ENCODE data around the gene CAMKK1. TPM values are rescaled to one million over a fixed set of nuclear protein-coding genes. Genes with fewer than 3 reads are reported as not detected.

CAMKK1 gene
- total RNA-seq, 4 donors from 2014 or later: 3.3 to 9.5 (median 3.8) TPM

GRCh38 chr17:3843935-3844516 lies 48.8 kb downstream of the CAMKK1 start:
- no peaks in the 10 kb centered on the region for H3K27me3 ChIP-seq
- H3K4me1 ChIP-seq: peaks cover 7 to 28% (median 18%) of the 10 kb centered on the region in 3 donors
- H3K36me3 ChIP-seq: peaks cover 0 to 55% (median 18%) of the 10 kb centered on the region in 3 donors
- DNase-seq: no peak
- TF ChIP-seq POLR2A (IDR thresholded peaks at IDR 0.05): no peak
- peak; percentile 36 to 67 (median 44) for TF ChIP-seq CTCF (IDR thresholded peaks at IDR 0.05)
- no peak overlapping the region for H3K4me3 ChIP-seq
- peak overlapping the region in 1 of 4 donors; percentile 5 for H3K27ac ChIP-seq
- no peaks in the 10 kb centered on the region for H3K9me3 ChIP-seq
- intact Hi-C loops (cut with DNase I): no loop called here
- WGBS, 2 donors: 11 to 13% methylated on average over 3 of the region's 3 CpGs

- Histone ChIP-seq H3K27ac (peak overlapping the region in 2 of 4 donors; percentile 30 to 31), H3K36me3 (peaks cover 3 to 100% (median 18%) of the 10 kb centered on the region in 3 donors), H3K4me3 (no peak overlapping the region), H3K9me3 (no peaks in the 10 kb centered on the region), H3K27me3 (no peaks in the 10 kb centered on the region), H3K4me1 (peaks cover 0 to 21% (median 0%) of the 10 kb centered on the region in 3 donors)
- no peak for DNase-seq
- WGBS, 2 donors: 72 to 84% methylated on average over 7 to 12 of the region's 12 CpGs
- intact Hi-C loops (cut with DNase I): no loop called here
- TF ChIP-seq POLR2A (IDR thresholded peaks at IDR 0.05) (no peak), CTCF (IDR thresholded peaks at IDR 0.05) (no peak)
These were observed 54.6 kb downstream of the CAMKK1 start for GRCh38 chr17:3838206-3838605.

GRCh38 chr17:3836551-3836950 lies 56.3 kb downstream of the CAMKK1 start:
- no peaks in the 10 kb centered on the region for H3K9me3 ChIP-seq
- 87 to 91% methylated on average over 9 to 10 of the region's 10 CpGs for WGBS, 2 donors
- H3K27ac ChIP-seq: no peak overlapping the region
- intact Hi-C loops (cut with DNase I): no loop called here
- H3K4me1 ChIP-seq: peaks cover 0 to 20% (median 0%) of the 10 kb centered on the region in 3 donors
- H3K27me3 ChIP-seq: no peaks in the 10 kb centered on the region
- no peak overlapping the region for H3K4me3 ChIP-seq
- H3K36me3 ChIP-seq: peaks cover 7 to 91% (median 10%) of the 10 kb centered on the region in 3 donors
- no peak for TF ChIP-seq POLR2A (IDR thresholded peaks at IDR 0.05)
- no peak for TF ChIP-seq CTCF (IDR thresholded peaks at IDR 0.05)
- no peak for DNase-seq

GRCh38 chr17:3835410-3836229 lies 57.2 kb downstream of the CAMKK1 start:
- no peak overlapping the region for H3K4me3 ChIP-seq
- H3K36me3 ChIP-seq: peaks cover 6 to 85% (median 7%) of the 10 kb centered on the region in 3 donors
- no peaks in the 10 kb centered on the region for H3K9me3 ChIP-seq
- H3K4me1 ChIP-seq: peaks cover 0 to 20% (median 0%) of the 10 kb centered on the region in 3 donors
- no peak for DNase-seq
- no peak overlapping the region for H3K27ac ChIP-seq
- WGBS, 2 donors: 84 to 85% methylated on average over 12 to 14 of the region's 14 CpGs
- intact Hi-C loops (cut with DNase I): no loop called here
- no peaks in the 10 kb centered on the region for H3K27me3 ChIP-seq
- TF ChIP-seq POLR2A (IDR thresholded peaks at IDR 0.05): no peak
- no peak for TF ChIP-seq CTCF (IDR thresholded peaks at IDR 0.05)

GRCh38 chr17:3834811-3835210 lies 58.0 kb downstream of the CAMKK1 start:
- 76 to 87% methylated on average over 4 of the region's 4 CpGs for WGBS, 2 donors
- Histone ChIP-seq H3K9me3 (no peaks in the 10 kb centered on the region), H3K4me1 (peaks cover 0 to 20% (median 0%) of the 10 kb centered on the region in 3 donors), H3K27ac (no peak overlapping the region), H3K27me3 (no peaks in the 10 kb centered on the region), H3K36me3 (peaks cover 3 to 85% (median 7%) of the 10 kb centered on the region in 3 donors), H3K4me3 (no peak overlapping the region)
- TF ChIP-seq CTCF (IDR thresholded peaks at IDR 0.05): no peak
- TF ChIP-seq POLR2A (IDR thresholded peaks at IDR 0.05): no peak
- intact Hi-C loops (cut with DNase I): no loop called here
- DNase-seq: no peak

All from esophagus squamous epithelium (tissue), 5 donors.